Astrocyte (in vitro differentiated cells and primary cell): ENCODE data around the gene NPAS3. TPM values are rescaled to one million over a fixed set of nuclear protein-coding genes. Genes with fewer than 3 reads are reported as not detected.

Experiments used
- DNase-seq: peaks from one replicate; pipeline ENCODE4 v3.0.0-alpha.2; 2010; ENCODE audit warnings: low read depth
- FAIRE-seq: peaks from 2 replicates; lab custom pipeline; 2011; peaks lifted over from hg19 to GRCh38; lab: Jason Lieb, UNC
- H2AFZ ChIP-seq: 2 replicates; pipeline ENCODE4 v1.6.0; 2012; ENCODE audit warnings: low read depth, low read length, inconsistent platforms
- H3K27ac ChIP-seq: 2 replicates; pipeline ENCODE4 v1.5.1; 2011; ENCODE audit warnings: low read depth, low read length, inconsistent platforms
- H3K27me3 ChIP-seq: 2 replicates; pipeline ENCODE4 v1.6.0; 2011; ENCODE audit warnings: low read length, inconsistent platforms; ENCODE audit not compliant: insufficient read depth
- H3K36me3 ChIP-seq: 2 replicates; pipeline ENCODE4 v1.5.1; 2011; ENCODE audit warnings: low read length, inconsistent platforms; ENCODE audit not compliant: insufficient read depth
- H3K4me1 ChIP-seq: 2 replicates; pipeline ENCODE4 v1.5.1; 2011; ENCODE audit warnings: low read length, inconsistent platforms; ENCODE audit not compliant: insufficient read depth
- H3K4me2 ChIP-seq: 2 replicates; pipeline ENCODE4 v1.6.0; 2012; ENCODE audit warnings: low read length, inconsistent platforms
- H3K4me3 ChIP-seq: 2 replicates; pipeline ENCODE4 v1.5.1; 2011; ENCODE audit warnings: low read depth, mild to moderate bottlenecking, low read length, inconsistent platforms; ENCODE audit not compliant: insufficient read depth
- H3K79me2 ChIP-seq: 2 replicates; pipeline ENCODE4 v1.6.0; 2012; ENCODE audit warnings: mild to moderate bottlenecking, low read length, inconsistent platforms; ENCODE audit not compliant: insufficient read depth
- H3K9ac ChIP-seq: 2 replicates; pipeline ENCODE4 v1.6.0; 2012; ENCODE audit warnings: mild to moderate bottlenecking, low read length, inconsistent platforms
- H3K9me3 ChIP-seq: 2 replicates; pipeline ENCODE4 v1.5.1; 2012; ENCODE audit warnings: low read depth, mild to moderate bottlenecking, low read length, inconsistent platforms; ENCODE audit not compliant: insufficient read depth
- H4K20me1 ChIP-seq: 2 replicates; pipeline ENCODE4 v1.6.0; 2012; ENCODE audit warnings: low read length, inconsistent platforms; ENCODE audit not compliant: insufficient read depth
- H3K27ac Mint-ChIP-seq: one replicate; pipeline ENCODE4 v1.8.0; 2021; ENCODE audit warnings: mild to moderate bottlenecking, mixed read lengths; ENCODE audit not compliant: unreplicated experiment
- H3K27me3 Mint-ChIP-seq: one replicate; pipeline ENCODE4 v1.8.0; 2021; ENCODE audit warnings: low read depth, mixed read lengths; ENCODE audit not compliant: unreplicated experiment
- H3K36me3 Mint-ChIP-seq: one replicate; pipeline ENCODE4 v1.8.0; 2021; ENCODE audit warnings: low read depth, mixed read lengths; ENCODE audit not compliant: unreplicated experiment
- H3K4me1 Mint-ChIP-seq: one replicate; pipeline ENCODE4 v1.8.0; 2021; ENCODE audit warnings: low read depth, mixed read lengths; ENCODE audit not compliant: unreplicated experiment
- H3K4me3 Mint-ChIP-seq: one replicate; pipeline ENCODE4 v1.8.0; 2021; ENCODE audit warnings: mild to moderate bottlenecking, moderate library complexity, mixed read lengths; ENCODE audit not compliant: unreplicated experiment
- H3K9me3 Mint-ChIP-seq: one replicate; pipeline ENCODE4 v1.8.0; 2021; ENCODE audit warnings: mild to moderate bottlenecking, mixed read lengths; ENCODE audit not compliant: unreplicated experiment
- EZH2 ChIP-seq: IDR thresholded peaks from 2 replicates; pipeline ENCODE4 v1.6.1; 2012; ENCODE audit warnings: mild to moderate bottlenecking, low read length, inconsistent platforms; ENCODE audit not compliant: insufficient read depth
- total RNA-seq: library from RNA; stranded (reverse); gene quantifications from 2 replicates; pipeline ENCODE4 v1.2.1, GENCODE V29; 2021
- TF ChIP-seq, protein P1 (sequence below): IDR thresholded peaks from 2 replicates; pipeline ENCODE4 v1.5.1; 2011; ENCODE audit warnings: low read depth, mild to moderate bottlenecking, inconsistent platforms, low read length, moderate library complexity; ENCODE audit not compliant: insufficient read depth

NPAS3 gene
- total RNA-seq, 1 donor from 2014 or later = 2.6 TPM

DNA sequence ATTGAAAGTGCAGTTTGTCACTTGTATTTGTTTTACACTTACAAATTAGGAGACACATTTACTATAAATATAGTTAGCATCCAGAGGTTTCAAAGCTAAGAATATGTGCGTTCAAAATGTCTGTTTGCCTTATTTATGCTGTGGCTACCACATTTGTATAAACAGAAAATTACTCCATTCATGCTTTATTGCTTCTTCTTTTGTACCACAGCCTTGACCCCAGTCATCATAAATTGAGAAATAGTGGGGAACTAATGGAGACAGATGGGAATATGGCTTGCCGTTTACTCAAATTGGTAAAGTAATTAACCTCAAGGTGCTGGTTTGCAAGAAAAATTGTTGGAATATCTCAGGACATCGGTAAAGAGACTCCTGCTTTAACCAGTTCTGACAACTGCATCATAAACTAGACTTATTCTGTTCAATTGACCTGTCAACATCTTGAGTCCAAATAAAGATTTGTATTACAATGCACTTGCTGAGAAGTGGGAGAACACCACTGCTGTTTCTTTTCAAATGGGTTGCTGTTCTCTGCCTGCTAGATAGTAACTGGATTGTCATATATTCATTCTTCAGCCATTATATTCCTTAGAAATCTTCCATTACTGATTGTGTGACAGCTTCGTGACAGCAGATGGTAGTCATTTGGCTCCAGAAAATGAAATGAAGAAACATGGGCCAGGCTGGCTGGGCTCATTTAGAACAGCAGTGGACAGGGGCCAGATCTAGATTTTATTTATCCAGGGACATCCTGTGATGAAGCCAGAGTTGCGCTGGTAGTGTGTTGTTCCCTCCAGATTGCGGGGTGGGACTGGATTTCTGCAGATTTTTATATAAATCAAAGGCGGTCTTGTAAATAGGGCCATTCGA is 657.8 kb downstream of the NPAS3 start:
- no peaks in the 10 kb centered on the region for H3K79me2 ChIP-seq
- no peak overlapping the region for H3K27ac Mint-ChIP-seq
- H3K9me3 Mint-ChIP-seq = peaks cover 4% of the 10 kb centered on the region
- peaks cover 11% of the 10 kb centered on the region for H3K4me1 ChIP-seq
- H2AFZ ChIP-seq = no peak overlapping the region
- TF ChIP-seq EZH2 = no peak
- TF ChIP-seq, protein P1, sequence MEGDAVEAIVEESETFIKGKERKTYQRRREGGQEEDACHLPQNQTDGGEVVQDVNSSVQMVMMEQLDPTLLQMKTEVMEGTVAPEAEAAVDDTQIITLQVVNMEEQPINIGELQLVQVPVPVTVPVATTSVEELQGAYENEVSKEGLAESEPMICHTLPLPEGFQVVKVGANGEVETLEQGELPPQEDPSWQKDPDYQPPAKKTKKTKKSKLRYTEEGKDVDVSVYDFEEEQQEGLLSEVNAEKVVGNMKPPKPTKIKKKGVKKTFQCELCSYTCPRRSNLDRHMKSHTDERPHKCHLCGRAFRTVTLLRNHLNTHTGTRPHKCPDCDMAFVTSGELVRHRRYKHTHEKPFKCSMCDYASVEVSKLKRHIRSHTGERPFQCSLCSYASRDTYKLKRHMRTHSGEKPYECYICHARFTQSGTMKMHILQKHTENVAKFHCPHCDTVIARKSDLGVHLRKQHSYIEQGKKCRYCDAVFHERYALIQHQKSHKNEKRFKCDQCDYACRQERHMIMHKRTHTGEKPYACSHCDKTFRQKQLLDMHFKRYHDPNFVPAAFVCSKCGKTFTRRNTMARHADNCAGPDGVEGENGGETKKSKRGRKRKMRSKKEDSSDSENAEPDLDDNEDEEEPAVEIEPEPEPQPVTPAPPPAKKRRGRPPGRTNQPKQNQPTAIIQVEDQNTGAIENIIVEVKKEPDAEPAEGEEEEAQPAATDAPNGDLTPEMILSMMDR = no peak
- H4K20me1 ChIP-seq = no peaks in the 10 kb centered on the region
- no peaks in the 10 kb centered on the region for H3K27me3 Mint-ChIP-seq
- peaks cover 15% of the 10 kb centered on the region for H3K4me1 Mint-ChIP-seq
- no peak overlapping the region for H3K4me3 Mint-ChIP-seq
- H3K27ac ChIP-seq = no peak overlapping the region
- H3K36me3 Mint-ChIP-seq = no peaks in the 10 kb centered on the region
- H3K4me2 ChIP-seq = no peak overlapping the region
- no peak for DNase-seq
- no peaks in the 10 kb centered on the region for H3K27me3 ChIP-seq
- no peak overlapping the region for H3K4me3 ChIP-seq
- no peak for FAIRE-seq
- no peaks in the 10 kb centered on the region for H3K36me3 ChIP-seq
- H3K9me3 ChIP-seq = no peaks in the 10 kb centered on the region
- H3K9ac ChIP-seq = no peak overlapping the region

DNA sequence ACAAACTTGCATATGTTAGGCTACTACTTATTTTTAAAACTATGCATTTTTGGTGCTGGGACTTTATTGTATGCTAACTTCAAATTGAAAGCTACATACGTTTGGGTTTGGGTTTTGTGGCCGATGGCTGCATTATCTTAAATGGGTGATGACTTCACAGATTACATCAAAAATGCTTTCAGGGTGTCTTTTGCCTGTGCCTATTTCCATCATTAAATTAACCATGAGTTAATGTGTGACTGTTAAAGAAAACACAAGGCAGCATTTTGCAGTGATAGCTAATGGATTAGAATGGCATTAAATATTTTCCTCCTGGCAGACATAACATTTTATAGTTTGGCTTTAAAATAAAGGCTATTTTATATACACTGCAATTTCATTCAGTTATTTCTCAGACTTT is 659.9 kb downstream of the NPAS3 start:
- Histone ChIP-seq H3K36me3 (no peaks in the 10 kb centered on the region), H3K9ac (no peak overlapping the region), H2AFZ (no peak overlapping the region), H3K9me3 (no peaks in the 10 kb centered on the region), H3K4me3 (no peak overlapping the region), H3K27me3 (no peaks in the 10 kb centered on the region), H3K4me1 (peaks cover 3% of the 10 kb centered on the region), H3K27ac (no peak overlapping the region), H3K79me2 (no peaks in the 10 kb centered on the region), H3K4me2 (no peak overlapping the region), H4K20me1 (no peaks in the 10 kb centered on the region)
- H3K27ac Mint-ChIP-seq = no peak overlapping the region
- FAIRE-seq (no peak), DNase-seq (no peak)
- TF ChIP-seq, protein P1 = no peak
- no peak for TF ChIP-seq EZH2
- H3K36me3 Mint-ChIP-seq = no peaks in the 10 kb centered on the region
- H3K9me3 Mint-ChIP-seq = peaks cover 4% of the 10 kb centered on the region
- H3K4me1 Mint-ChIP-seq = peaks cover 5% of the 10 kb centered on the region
- H3K4me3 Mint-ChIP-seq = no peak overlapping the region
- no peaks in the 10 kb centered on the region for H3K27me3 Mint-ChIP-seq

DNA sequence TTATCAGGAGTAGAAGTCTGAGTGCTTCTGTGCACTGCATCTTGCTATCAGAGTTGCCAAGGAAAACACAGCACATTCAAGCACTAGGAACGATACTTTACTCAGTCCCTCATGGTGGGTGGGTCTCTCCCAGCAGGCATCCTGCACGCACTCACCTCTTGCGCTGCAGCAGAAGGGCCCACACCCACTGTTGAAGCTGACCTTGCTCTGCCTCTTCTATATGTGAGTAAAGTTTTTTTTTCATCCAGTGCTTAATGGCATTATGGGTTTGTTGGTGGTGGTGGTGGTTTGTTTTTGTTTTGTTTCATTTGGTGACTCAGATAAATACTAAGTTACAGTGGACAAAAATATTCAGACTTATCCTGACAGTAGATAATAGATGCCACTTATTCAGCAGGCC is 663.7 kb downstream of the NPAS3 start:
- H3K4me1 ChIP-seq = peaks cover 3% of the 10 kb centered on the region
- no peak overlapping the region for H3K4me3 Mint-ChIP-seq
- no peak for TF ChIP-seq EZH2
- TF ChIP-seq, protein P1 = no peak
- peak overlapping the region; percentile 2 for H2AFZ ChIP-seq
- H3K4me1 Mint-ChIP-seq = peaks cover 5% of the 10 kb centered on the region
- no peak overlapping the region for H3K4me2 ChIP-seq
- H3K4me3 ChIP-seq = no peak overlapping the region
- no peak overlapping the region for H3K9ac ChIP-seq
- H3K79me2 ChIP-seq = no peaks in the 10 kb centered on the region
- no peaks in the 10 kb centered on the region for H3K9me3 ChIP-seq
- H3K9me3 Mint-ChIP-seq = peaks cover 4% of the 10 kb centered on the region
- H3K27ac Mint-ChIP-seq = no peak overlapping the region
- no peaks in the 10 kb centered on the region for H3K36me3 Mint-ChIP-seq
- DNase-seq (peak; percentile 45), FAIRE-seq (no peak)
- H3K27ac ChIP-seq = no peak overlapping the region
- no peaks in the 10 kb centered on the region for H3K36me3 ChIP-seq
- H3K27me3 ChIP-seq = no peaks in the 10 kb centered on the region
- no peaks in the 10 kb centered on the region for H3K27me3 Mint-ChIP-seq
- no peaks in the 10 kb centered on the region for H4K20me1 ChIP-seq
